WTC11 (cell line): ENCODE data around the gene MRPL52. TPM values are rescaled to one million over a fixed set of nuclear protein-coding genes. Genes with fewer than 3 reads are reported as not detected.
"Not testable (repeated sequence)": the region's sequence is repeated elsewhere in the genome, so short reads cannot be mapped to it uniquely, and the experiment has no call there.

Experiments
- ATAC-seq: fragments of 200-7000 bp; cut with Tn5 transposase; 2 replicates; pipeline ENCODE4 v1.10.0; 2021; ENCODE audit warnings: mild to moderate bottlenecking, moderate library complexity
- CTCF ChIA-PET: fragments of 300-600 bp; sonication (Branson Sonifier 250); formaldehyde crosslinking; loops from one replicate; lab custom pipeline; 2021; ENCODE audit warnings: antibody characterized with exemption; lab: Charles Lee
- POLR2A ChIA-PET: fragments of 350-600 bp; sonication (Branson Sonifier 250); formaldehyde crosslinking; loops from one replicate; lab custom pipeline; 2021; ENCODE audit warnings: antibody characterized with exemption; lab: Charles Lee
- DNase-seq: peaks from one replicate; pipeline ENCODE4 v3.0.0; 2021; ENCODE audit warnings: low spot score
- H3K27ac Mint-ChIP-seq: 2 replicates; pipeline ENCODE4 v1.8.0; 2021; ENCODE audit warnings: mixed read lengths
- H3K27me3 Mint-ChIP-seq: 2 replicates; pipeline ENCODE4 v1.8.0; 2021; ENCODE audit warnings: low read depth, mild to moderate bottlenecking, moderate library complexity, mixed read lengths
- H3K36me3 Mint-ChIP-seq: 2 replicates; pipeline ENCODE4 v1.8.0; 2021; ENCODE audit warnings: mixed read lengths
- H3K4me1 Mint-ChIP-seq: 2 replicates; pipeline ENCODE4 v1.8.0; 2022; ENCODE audit warnings: mixed read lengths
- H3K4me3 Mint-ChIP-seq: 2 replicates; pipeline ENCODE4 v1.8.0; 2021; ENCODE audit warnings: mild to moderate bottlenecking, moderate library complexity, mixed read lengths
- H3K9me3 Mint-ChIP-seq: 2 replicates; pipeline ENCODE4 v1.8.0; 2021; ENCODE audit warnings: mixed read lengths
- RORB ChIP-seq: fragments of 250-450 bp; sonication (Bioruptor Pico); IDR thresholded peaks from 2 replicates; pipeline ENCODE4 v1.9.0; 2021; ENCODE audit warnings: mild to moderate bottlenecking
- TEAD1 ChIP-seq: sonication (generic); formaldehyde crosslinking; IDR thresholded peaks from 2 replicates; pipeline ENCODE4 v1.8.0; 2022; ENCODE audit warnings: mild to moderate bottlenecking, missing genetic modification reagents
- ZNF121 ChIP-seq: sonication (generic); formaldehyde crosslinking; IDR thresholded peaks from 2 replicates; pipeline ENCODE4 v1.8.0; 2023; ENCODE audit warnings: missing genetic modification reagents
- ZNF232 ChIP-seq: sonication (generic); formaldehyde crosslinking; IDR thresholded peaks from 2 replicates; pipeline ENCODE4 v1.8.0; 2022; ENCODE audit warnings: mild to moderate bottlenecking, missing genetic modification reagents
- ZNF396 ChIP-seq: fragments of 250-450 bp; sonication (Bioruptor Pico); IDR thresholded peaks from 2 replicates; pipeline ENCODE4 v1.8.0; 2021; ENCODE audit warnings: mild to moderate bottlenecking, moderate library complexity, borderline replicate concordance
- ZNF671 ChIP-seq: fragments of 250-450 bp; sonication (Bioruptor Pico); IDR thresholded peaks from 2 replicates; pipeline ENCODE4 v1.8.0; 2021; ENCODE audit warnings: mild to moderate bottlenecking
- total RNA-seq: library from RNA; stranded (reverse); gene quantifications from 3 replicates; pipeline ENCODE4 v1.2.3, GENCODE V29; 2021
- TF ChIP-seq, protein P1 (sequence below): sonication (generic); formaldehyde crosslinking; IDR thresholded peaks from 2 replicates; pipeline ENCODE4 v1.8.0; 2023; ENCODE audit warnings: mild to moderate bottlenecking, missing genetic modification reagents
- TF ChIP-seq, protein P2 (sequence below): fragments of 250-450 bp; sonication (Bioruptor Pico); IDR thresholded peaks from 2 replicates; pipeline ENCODE4 v2.1.2; 2022; ENCODE audit warnings: mild to moderate bottlenecking, moderate library complexity

MRPL52 gene
- total RNA-seq, 1 experiment from 2014 or later: 170 TPM

DNA sequence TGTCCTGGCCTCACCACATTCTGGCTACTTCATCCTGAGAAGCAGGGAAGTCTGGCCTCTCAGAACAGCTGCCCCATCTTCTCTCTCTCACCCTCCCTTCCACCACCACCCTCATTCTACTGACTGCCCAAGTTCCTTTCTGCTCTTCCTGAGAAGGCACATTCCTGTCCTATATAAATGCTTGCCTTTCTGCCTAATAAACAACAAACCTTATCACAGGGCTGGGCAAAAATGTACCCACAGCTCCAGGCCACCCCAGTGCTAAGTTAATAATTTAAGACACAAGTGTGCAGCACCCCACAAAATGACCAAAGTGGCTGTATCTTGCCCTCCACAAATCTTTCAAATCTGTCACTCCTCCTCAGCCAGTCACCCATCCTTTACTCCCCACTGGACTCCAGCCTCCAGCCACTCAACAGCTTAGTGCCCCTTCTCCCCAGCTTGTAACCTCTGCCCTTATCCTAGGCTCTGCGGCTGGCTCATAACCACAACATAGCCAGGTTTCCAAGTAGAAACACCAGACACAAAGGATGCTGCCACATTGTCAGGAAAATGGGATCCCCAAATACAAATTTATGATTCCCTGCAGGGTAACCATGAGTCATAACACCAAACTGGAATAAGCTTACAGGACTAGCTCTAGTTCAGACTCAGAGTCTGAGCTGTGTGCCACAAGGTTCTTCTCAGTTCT is 48.2 kb upstream of the MRPL52 start:
- no peak for ATAC-seq
- TF ChIP-seq, protein P1, sequence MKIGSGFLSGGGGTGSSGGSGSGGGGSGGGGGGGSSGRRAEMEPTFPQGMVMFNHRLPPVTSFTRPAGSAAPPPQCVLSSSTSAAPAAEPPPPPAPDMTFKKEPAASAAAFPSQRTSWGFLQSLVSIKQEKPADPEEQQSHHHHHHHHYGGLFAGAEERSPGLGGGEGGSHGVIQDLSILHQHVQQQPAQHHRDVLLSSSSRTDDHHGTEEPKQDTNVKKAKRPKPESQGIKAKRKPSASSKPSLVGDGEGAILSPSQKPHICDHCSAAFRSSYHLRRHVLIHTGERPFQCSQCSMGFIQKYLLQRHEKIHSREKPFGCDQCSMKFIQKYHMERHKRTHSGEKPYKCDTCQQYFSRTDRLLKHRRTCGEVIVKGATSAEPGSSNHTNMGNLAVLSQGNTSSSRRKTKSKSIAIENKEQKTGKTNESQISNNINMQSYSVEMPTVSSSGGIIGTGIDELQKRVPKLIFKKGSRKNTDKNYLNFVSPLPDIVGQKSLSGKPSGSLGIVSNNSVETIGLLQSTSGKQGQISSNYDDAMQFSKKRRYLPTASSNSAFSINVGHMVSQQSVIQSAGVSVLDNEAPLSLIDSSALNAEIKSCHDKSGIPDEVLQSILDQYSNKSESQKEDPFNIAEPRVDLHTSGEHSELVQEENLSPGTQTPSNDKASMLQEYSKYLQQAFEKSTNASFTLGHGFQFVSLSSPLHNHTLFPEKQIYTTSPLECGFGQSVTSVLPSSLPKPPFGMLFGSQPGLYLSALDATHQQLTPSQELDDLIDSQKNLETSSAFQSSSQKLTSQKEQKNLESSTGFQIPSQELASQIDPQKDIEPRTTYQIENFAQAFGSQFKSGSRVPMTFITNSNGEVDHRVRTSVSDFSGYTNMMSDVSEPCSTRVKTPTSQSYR (CRISPR knock-in tag): no peak
- ChIA-PET POLR2A (interaction anchor here (1.2 kb wide), 1 partner anchor 41 kb away, joined by 4 read pairs; no protein-coding TSS in a partner anchor), CTCF (interaction anchor here (1.0 to 1.2 kb wide), 4 partner anchors 41 to 128 kb away, joined by 3 to 5 read pairs (median 3); no protein-coding TSS in a partner anchor)
- no peak for DNase-seq
- H3K36me3 Mint-ChIP-seq: no peaks in the 10 kb centered on the region
- peaks cover 5% of the 10 kb centered on the region; the same call in 1 of the 2 replicates for H3K4me1 Mint-ChIP-seq
- H3K9me3 Mint-ChIP-seq: no peaks in the 10 kb centered on the region
- H3K4me3 Mint-ChIP-seq: no peak overlapping the region
- H3K27ac Mint-ChIP-seq: peak overlapping the region; percentile 7
- no peaks in the 10 kb centered on the region for H3K27me3 Mint-ChIP-seq

DNA sequence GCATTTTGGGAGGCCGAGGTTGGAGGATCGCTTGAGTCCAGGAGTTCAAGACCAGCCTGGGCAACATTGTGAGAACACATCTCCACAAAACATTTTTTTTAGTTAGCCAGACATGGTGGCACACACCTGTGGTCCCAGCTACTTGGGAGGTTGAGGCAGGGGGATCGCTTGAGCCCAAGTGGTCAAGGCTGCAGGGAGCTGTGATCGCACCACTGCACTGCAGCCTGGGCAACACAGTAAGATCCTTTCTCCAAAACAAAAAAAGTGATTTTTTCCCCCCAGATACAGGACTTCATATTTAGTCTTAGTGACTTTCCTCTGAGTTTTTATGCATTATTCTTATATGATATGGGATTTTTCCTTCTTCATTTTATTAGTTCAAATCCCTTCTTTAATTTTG is 43.0 kb upstream of the MRPL52 start:
- peak; percentile 70; the same call in 1 of the 2 replicates for TF ChIP-seq ZNF121
- TF ChIP-seq TEAD1 (CRISPR knock-in tag): no peak
- TF ChIP-seq ZNF396 (CRISPR knock-in tag): no peak
- TF ChIP-seq, protein P2, sequence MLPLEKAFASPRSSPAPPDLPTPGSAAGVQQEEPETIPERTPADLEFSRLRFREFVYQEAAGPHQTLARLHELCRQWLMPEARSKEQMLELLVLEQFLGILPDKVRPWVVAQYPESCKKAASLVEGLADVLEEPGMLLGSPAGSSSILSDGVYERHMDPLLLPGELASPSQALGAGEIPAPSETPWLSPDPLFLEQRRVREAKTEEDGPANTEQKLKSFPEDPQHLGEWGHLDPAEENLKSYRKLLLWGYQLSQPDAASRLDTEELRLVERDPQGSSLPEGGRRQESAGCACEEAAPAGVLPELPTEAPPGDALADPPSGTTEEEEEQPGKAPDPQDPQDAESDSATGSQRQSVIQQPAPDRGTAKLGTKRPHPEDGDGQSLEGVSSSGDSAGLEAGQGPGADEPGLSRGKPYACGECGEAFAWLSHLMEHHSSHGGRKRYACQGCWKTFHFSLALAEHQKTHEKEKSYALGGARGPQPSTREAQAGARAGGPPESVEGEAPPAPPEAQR (CRISPR knock-in tag): no peak
- Mint-ChIP-seq H3K4me1 (no peaks in the 10 kb centered on the region), H3K27me3 (no peaks in the 10 kb centered on the region), H3K9me3 (no peaks in the 10 kb centered on the region), H3K4me3 (no peak overlapping the region), H3K36me3 (no peaks in the 10 kb centered on the region), H3K27ac (no peak overlapping the region)
- no peak for DNase-seq
- ChIA-PET POLR2A (no interaction called here), CTCF (no interaction called here)
- ATAC-seq: no peak

DNA sequence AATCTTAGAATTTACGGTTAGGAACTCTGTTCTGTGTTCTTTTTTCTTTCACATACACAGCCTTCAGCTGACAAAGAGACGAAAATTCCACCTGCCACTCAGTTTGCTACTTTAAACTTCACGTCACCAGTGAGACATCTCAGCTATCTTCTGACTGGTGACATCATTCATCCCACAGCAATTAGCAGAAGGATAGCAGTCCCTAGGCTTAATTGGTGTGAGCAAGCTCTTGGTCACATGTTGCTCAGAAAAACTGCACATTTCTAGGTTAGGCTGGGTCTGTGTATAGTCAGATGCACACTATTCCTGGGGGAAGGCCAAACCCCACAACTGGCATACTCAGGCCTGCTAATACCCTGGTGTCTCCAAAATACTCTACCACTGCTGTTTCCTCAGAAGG is 38.4 kb upstream of the MRPL52 start:
- ATAC-seq (no peak), DNase-seq (no peak)
- ChIA-PET CTCF (interaction anchor here (0.5 to 1.6 kb wide), 3 partner anchors 8 to 62 kb away, joined by 3 to 7 read pairs (median 3); no protein-coding TSS in a partner anchor), POLR2A (no interaction called here)
- Mint-ChIP-seq H3K36me3 (peaks cover 4% of the 10 kb centered on the region; the same call in 1 of the 2 replicates), H3K27ac (no peak overlapping the region), H3K9me3 (peaks cover 4% of the 10 kb centered on the region), H3K4me3 (no peak overlapping the region), H3K27me3 (no peaks in the 10 kb centered on the region; the same call in 1 of the 2 replicates), H3K4me1 (peaks cover 1% of the 10 kb centered on the region)
- TF ChIP-seq ZNF232 (CRISPR knock-in tag) (no peak), ZNF671 (CRISPR knock-in tag) (no peak)

DNA sequence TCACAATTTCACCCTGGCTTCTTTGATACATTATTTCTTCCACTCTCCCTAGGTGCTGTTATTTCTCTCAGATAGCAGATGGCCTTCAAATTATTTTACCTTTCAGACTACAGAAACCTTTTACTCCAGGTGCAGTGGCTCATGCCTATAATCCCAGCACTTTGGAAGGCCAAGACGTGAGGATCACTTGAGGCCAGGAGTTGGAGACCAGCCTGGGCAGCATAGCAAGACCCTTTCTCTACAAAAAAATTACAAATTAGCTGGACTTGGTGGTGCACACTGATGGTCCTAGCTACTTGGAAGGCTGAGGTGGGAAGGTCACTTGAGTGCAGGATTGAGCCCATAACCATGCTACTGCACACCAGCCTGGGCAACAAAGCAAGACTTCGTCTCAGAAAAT is 37.5 kb upstream of the MRPL52 start:
- TF ChIP-seq RORB (no peak), ZNF121 (peak; percentile 21; the same call in 1 of the 2 replicates)
- DNase-seq (no peak), ATAC-seq (no peak)
- peaks cover 4% of the 10 kb centered on the region for H3K9me3 Mint-ChIP-seq
- ChIA-PET POLR2A (interaction anchor here (0.7 kb wide), 1 partner anchor 31 kb away, joined by 6 read pairs; no protein-coding TSS in a partner anchor), CTCF (no interaction called here)
- peaks cover 10% of the 10 kb centered on the region for H3K4me1 Mint-ChIP-seq
- no peak overlapping the region for H3K27ac Mint-ChIP-seq
- H3K4me3 Mint-ChIP-seq: no peak overlapping the region
- no peaks in the 10 kb centered on the region; the same call in 1 of the 2 replicates for H3K27me3 Mint-ChIP-seq
- peaks cover 4% of the 10 kb centered on the region; the same call in 1 of the 2 replicates for H3K36me3 Mint-ChIP-seq

DNA sequence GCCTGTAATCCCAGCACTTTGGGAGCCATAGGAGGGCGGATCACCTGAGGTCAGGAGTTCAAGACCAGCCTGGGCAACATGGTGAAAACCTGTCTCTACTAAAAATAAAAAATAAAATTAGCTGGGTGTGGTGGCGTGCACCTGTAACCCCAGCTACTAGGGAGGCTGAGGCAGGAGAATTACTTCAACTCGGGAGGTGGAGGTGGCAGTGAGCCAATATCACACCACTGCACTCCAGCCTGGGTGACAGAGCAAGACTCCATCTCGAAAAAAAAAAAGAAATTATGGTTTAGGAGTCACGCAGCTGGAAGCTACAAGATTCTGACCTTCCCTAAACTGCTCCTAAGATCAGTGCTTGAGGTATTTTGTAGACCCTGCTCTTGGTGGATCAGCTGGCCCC is 36.1 kb upstream of the MRPL52 start:
- POLR2A ChIA-PET: interaction anchor here (0.7 kb wide), 1 partner anchor 382 kb away, joined by 5 read pairs; no protein-coding TSS in a partner anchor
- H3K36me3 Mint-ChIP-seq, H3K27ac Mint-ChIP-seq, H3K27me3 Mint-ChIP-seq, DNase-seq, H3K9me3 Mint-ChIP-seq, ATAC-seq, H3K4me3 Mint-ChIP-seq: not testable (repeated sequence)
- CTCF ChIA-PET: interaction anchor here (1.7 to 2.1 kb wide), 2 partner anchors 29 to 223 kb away, joined by 6 to 8 read pairs; no protein-coding TSS in a partner anchor
- H3K4me1 Mint-ChIP-seq: peaks cover 16% of the 10 kb centered on the region
